HCT116 (cell line): Measurements from ENCODE around the gene GPR78. TPM values are rescaled to one million over a fixed set of nuclear protein-coding genes. Genes with fewer than 3 reads are reported as not detected.

Experiments used
- ATAC-seq: fragments of 200-7000 bp; cut with Tn5 transposase; 2 replicates; pipeline ENCODE4 v1.9.1; 2020; ENCODE audit warnings: mild to moderate bottlenecking, moderate library complexity
- BruUV-seq: library from RNA; stranded (reverse); fragments of 400-500 nt; replicated peaks from 2 replicates; lab custom pipeline; 2021; lab: Mats Ljungman, UMichigan
- CTCF ChIA-PET: fragments of 300-600 bp; sonication (Branson Sonifier 250); formaldehyde crosslinking; loops from one replicate; lab custom pipeline; 2021; ENCODE audit warnings: antibody characterized with exemption; lab: Charles Lee
- POLR2A ChIA-PET: fragments of 300-600, 350-600 bp; sonication (Branson Sonifier 250); formaldehyde crosslinking; loops from one replicate; lab custom pipeline; 2021; ENCODE audit warnings: antibody characterized with exemption; lab: Charles Lee
- RAD21 ChIA-PET, 2 experiments: fragments of 300-600 bp; sonication (Branson Sonifier 250); formaldehyde crosslinking; loops; one replicate each; lab custom pipeline; 2023; ENCODE audit warnings: low total read pairs in 2 of 2; ENCODE audit not compliant: uncharacterized antibody in 2 of 2, unreplicated experiment in 2 of 2, low non-redundant PET in 1 of 2; lab: Charles Lee
- DNase-seq: peaks from one replicate; pipeline ENCODE4 v3.0.0-alpha.2; 2010; ENCODE audit warnings: low read depth, low spot score
- H2AFZ ChIP-seq: fragments of 200-600 bp; shearing (Covaris generic), sonication (generic); 2 replicates; pipeline ENCODE4 v1.6.1; 2017; ENCODE audit warnings: low read depth, mixed run types, mixed read lengths, antibody characterized with exemption, low read length; ENCODE audit not compliant: poor library complexity, severe bottlenecking
- H3K27ac ChIP-seq: 2 replicates; pipeline ENCODE4 v1.5.1; 2012; ENCODE audit warnings: low read depth, low read length
- H3K27me3 ChIP-seq: fragments of 200-600 bp; sonication (generic); 2 replicates; pipeline ENCODE4 v1.6.1; 2016; ENCODE audit warnings: mixed run types, low read length, mixed read lengths; ENCODE audit not compliant: insufficient read depth
- H3K36me3 ChIP-seq, 2 experiments: fragments of 200-500 bp in 1 of 2; fragments of 200-600 bp in 1 of 2; sonication (Bioruptor generic) in 1 of 2; sonication (generic) in 1 of 2; 2 replicates each; pipeline versions ENCODE4 v1.5.1 to v1.6.1; 2014 to 2016; ENCODE audit warnings: low read length in 2 of 2, inconsistent platforms in 1 of 2, mixed read lengths in 1 of 2, mixed run types in 1 of 2; ENCODE audit not compliant: insufficient read depth in 2 of 2, control insufficient read depth in 1 of 2
- H3K4me1 ChIP-seq, 2 experiments: fragments of 200-600 bp in 1 of 2; sonication (generic) in 1 of 2; 2 replicates each; pipeline versions ENCODE4 v1.5.1 to v1.6.1; 2012 to 2017; ENCODE audit warnings: low read length in 2 of 2, inconsistent platforms in 1 of 2, mild to moderate bottlenecking in 1 of 2, mixed read lengths in 1 of 2, mixed run types in 1 of 2, moderate library complexity in 1 of 2; ENCODE audit not compliant: insufficient read depth in 2 of 2, control insufficient read depth in 1 of 2
- H3K4me2 ChIP-seq: fragments of 200-600 bp; sonication (generic); 2 replicates; pipeline ENCODE4 v1.6.1; 2017; ENCODE audit warnings: mixed run types, low read length, mixed read lengths
- H3K4me3 ChIP-seq, 2 experiments: fragments of 200-600 bp in 1 of 2; sonication (generic) in 1 of 2; replicated peaks in 1 of 2; 2 replicates each; pipeline ENCODE4 v1.5.1; 2011 to 2016; ENCODE audit warnings: low read length in 2 of 2, control low read depth in 1 of 2, low read depth in 1 of 2, mild to moderate bottlenecking in 1 of 2, mixed read lengths in 1 of 2, mixed run types in 1 of 2
- H3K79me2 ChIP-seq: fragments of 200-600 bp; sonication (generic); 2 replicates; pipeline ENCODE4 v1.6.1; 2017; ENCODE audit warnings: mild to moderate bottlenecking, mixed run types, low read length, moderate library complexity, mixed read lengths; ENCODE audit not compliant: insufficient read depth
- H3K9ac ChIP-seq: fragments of 200-600 bp; sonication (generic); 2 replicates; pipeline ENCODE4 v1.6.1; 2016; ENCODE audit warnings: low read length, mixed read lengths
- H3K9me2 ChIP-seq: fragments of 200-600 bp; sonication (generic), shearing (Covaris generic); 2 replicates; pipeline ENCODE4 v1.6.1; 2017; ENCODE audit warnings: mixed run types, mild to moderate bottlenecking, moderate library complexity; ENCODE audit not compliant: insufficient read depth
- H3K9me3 ChIP-seq, 2 experiments: fragments of 200-500 bp in 1 of 2; fragments of 200-600 bp in 1 of 2; sonication (Bioruptor generic) in 1 of 2; sonication (generic) in 1 of 2; 2 replicates each; pipeline ENCODE4 v1.6.1; 2014 to 2017; ENCODE audit warnings: low read length in 2 of 2, mixed read lengths in 2 of 2, inconsistent platforms in 1 of 2, low read depth in 1 of 2, mild to moderate bottlenecking in 1 of 2, mixed run types in 1 of 2, moderate library complexity in 1 of 2; ENCODE audit not compliant: control insufficient read depth in 1 of 2, insufficient read depth in 1 of 2
- H4K20me1 ChIP-seq: fragments of 200-600 bp; sonication (generic), shearing (Covaris generic); 2 replicates; pipeline ENCODE4 v1.6.1; 2017; ENCODE audit warnings: mixed run types, mild to moderate bottlenecking, moderate library complexity; ENCODE audit not compliant: insufficient read depth
- EGR1 ChIP-seq: IDR thresholded peaks from 2 replicates; pipeline ENCODE4 v1.6.1; 2012; ENCODE audit warnings: low read depth
- EZH2 ChIP-seq: fragments of 200-600 bp; sonication (generic); IDR thresholded peaks from 2 replicates; pipeline ENCODE4 v1.6.1; 2017; ENCODE audit warnings: antibody characterized with exemption, mixed run types
- EZH2phosphoT487 ChIP-seq: fragments of 200-600 bp; IDR thresholded peaks from 2 replicates; pipeline ENCODE4 v1.6.1; 2018; ENCODE audit warnings: antibody characterized with exemption, borderline replicate concordance
- RAD21 ChIP-seq: IDR thresholded peaks from 2 replicates; pipeline ENCODE4 v1.6.1; 2012; ENCODE audit warnings: low read depth, mild to moderate bottlenecking
- YY1 ChIP-seq: IDR thresholded peaks from 2 replicates; pipeline ENCODE4 v1.6.1; 2011; ENCODE audit warnings: low read length, low read depth, moderate library complexity, mild to moderate bottlenecking; ENCODE audit not compliant: insufficient replicate concordance; ENCODE audit errors: extremely low read depth
- intact Hi-C: fragments of 100-400 bp; cut with micrococcal nuclease; formaldehyde crosslinking; loops from 2 replicates; pipeline ENCODE4 v1.10.0; 2022
- total RNA-seq: library from RNA; stranded (reverse); gene quantifications from one replicate; pipeline ENCODE4 v1.2.1, GENCODE V29; 2021; ENCODE audit not compliant: unreplicated experiment
- TF ChIP-seq, protein P1 (sequence below): IDR thresholded peaks from 2 replicates; pipeline ENCODE4 v1.6.1; 2012; ENCODE audit warnings: low read depth
- TF ChIP-seq, protein P2 (sequence below), 3 experiments: fragments of 200-600 bp in 1 of 3; sonication (generic) in 1 of 3; IDR thresholded peaks in 2 of 3; conservative IDR thresholded peaks in 1 of 3; 2 replicates each; pipeline ENCODE4 v1.5.1; 2012 to 2017; ENCODE audit warnings: low read depth in 2 of 3, low read length in 2 of 3, antibody characterized with exemption in 1 of 3, borderline replicate concordance in 1 of 3, control low read depth in 1 of 3, mild to moderate bottlenecking in 1 of 3, mixed read lengths in 1 of 3, mixed run types in 1 of 3, moderate library complexity in 1 of 3; ENCODE audit not compliant: insufficient read depth in 1 of 3

Gene GPR78
- total RNA-seq, 1 experiment from 2014 or later = not detected

DNA sequence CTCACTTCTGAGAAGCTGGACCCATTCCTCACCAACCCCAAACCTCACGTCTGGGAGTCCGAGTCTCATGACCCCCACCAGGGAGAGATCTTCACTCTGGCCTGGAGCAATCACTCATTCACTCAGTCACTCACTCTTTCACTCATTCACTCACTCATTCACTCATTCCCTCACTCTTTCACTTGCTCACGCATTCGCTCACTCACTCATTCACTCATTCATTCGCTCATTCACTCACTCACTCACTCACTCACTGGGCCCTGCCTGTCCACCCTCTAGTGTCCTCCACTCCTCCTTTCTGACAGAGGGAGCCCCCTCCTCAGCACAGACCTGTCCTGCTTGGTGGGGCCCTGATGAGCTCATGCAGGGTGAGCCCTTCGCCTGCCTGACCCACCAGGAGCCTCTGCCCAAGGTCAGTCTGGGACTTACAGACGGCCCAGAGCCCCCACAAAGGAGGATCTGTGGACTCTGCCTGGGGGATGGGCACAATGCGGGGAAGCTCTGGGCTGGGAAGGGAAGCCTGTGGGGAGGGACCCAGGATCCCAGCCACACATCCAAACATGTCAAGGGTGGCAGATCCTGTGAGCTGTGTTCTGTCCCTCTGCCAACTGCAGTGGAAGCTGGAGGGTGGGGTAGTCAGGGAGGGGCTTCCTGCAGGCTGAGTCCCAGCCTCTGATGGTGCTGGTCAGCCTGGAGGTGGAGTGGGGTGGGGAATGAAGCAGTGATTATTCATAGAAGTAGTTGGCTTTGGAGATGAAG is 30.8 kb downstream of the GPR78 start:
- ATAC-seq (no peak), DNase-seq (no peak)
- no peak overlapping the region for H3K4me2 ChIP-seq
- no peak overlapping the region for H3K4me3 ChIP-seq
- H3K9me3 ChIP-seq = no peaks in the 10 kb centered on the region
- H4K20me1 ChIP-seq = no peaks in the 10 kb centered on the region
- H3K9me2 ChIP-seq = no peaks in the 10 kb centered on the region
- no peaks in the 10 kb centered on the region for H3K4me1 ChIP-seq
- no TSS peak for BruUV-seq
- H3K36me3 ChIP-seq = no peaks in the 10 kb centered on the region
- no peak overlapping the region for H3K9ac ChIP-seq
- no peak for TF ChIP-seq EZH2
- TF ChIP-seq, protein P1, sequence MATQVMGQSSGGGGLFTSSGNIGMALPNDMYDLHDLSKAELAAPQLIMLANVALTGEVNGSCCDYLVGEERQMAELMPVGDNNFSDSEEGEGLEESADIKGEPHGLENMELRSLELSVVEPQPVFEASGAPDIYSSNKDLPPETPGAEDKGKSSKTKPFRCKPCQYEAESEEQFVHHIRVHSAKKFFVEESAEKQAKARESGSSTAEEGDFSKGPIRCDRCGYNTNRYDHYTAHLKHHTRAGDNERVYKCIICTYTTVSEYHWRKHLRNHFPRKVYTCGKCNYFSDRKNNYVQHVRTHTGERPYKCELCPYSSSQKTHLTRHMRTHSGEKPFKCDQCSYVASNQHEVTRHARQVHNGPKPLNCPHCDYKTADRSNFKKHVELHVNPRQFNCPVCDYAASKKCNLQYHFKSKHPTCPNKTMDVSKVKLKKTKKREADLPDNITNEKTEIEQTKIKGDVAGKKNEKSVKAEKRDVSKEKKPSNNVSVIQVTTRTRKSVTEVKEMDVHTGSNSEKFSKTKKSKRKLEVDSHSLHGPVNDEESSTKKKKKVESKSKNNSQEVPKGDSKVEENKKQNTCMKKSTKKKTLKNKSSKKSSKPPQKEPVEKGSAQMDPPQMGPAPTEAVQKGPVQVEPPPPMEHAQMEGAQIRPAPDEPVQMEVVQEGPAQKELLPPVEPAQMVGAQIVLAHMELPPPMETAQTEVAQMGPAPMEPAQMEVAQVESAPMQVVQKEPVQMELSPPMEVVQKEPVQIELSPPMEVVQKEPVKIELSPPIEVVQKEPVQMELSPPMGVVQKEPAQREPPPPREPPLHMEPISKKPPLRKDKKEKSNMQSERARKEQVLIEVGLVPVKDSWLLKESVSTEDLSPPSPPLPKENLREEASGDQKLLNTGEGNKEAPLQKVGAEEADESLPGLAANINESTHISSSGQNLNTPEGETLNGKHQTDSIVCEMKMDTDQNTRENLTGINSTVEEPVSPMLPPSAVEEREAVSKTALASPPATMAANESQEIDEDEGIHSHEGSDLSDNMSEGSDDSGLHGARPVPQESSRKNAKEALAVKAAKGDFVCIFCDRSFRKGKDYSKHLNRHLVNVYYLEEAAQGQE = no peak
- TF ChIP-seq YY1 = no peak
- no peak for TF ChIP-seq RAD21
- no peak for TF ChIP-seq EZH2phosphoT487
- no peak for TF ChIP-seq EGR1
- TF ChIP-seq, protein P2, sequence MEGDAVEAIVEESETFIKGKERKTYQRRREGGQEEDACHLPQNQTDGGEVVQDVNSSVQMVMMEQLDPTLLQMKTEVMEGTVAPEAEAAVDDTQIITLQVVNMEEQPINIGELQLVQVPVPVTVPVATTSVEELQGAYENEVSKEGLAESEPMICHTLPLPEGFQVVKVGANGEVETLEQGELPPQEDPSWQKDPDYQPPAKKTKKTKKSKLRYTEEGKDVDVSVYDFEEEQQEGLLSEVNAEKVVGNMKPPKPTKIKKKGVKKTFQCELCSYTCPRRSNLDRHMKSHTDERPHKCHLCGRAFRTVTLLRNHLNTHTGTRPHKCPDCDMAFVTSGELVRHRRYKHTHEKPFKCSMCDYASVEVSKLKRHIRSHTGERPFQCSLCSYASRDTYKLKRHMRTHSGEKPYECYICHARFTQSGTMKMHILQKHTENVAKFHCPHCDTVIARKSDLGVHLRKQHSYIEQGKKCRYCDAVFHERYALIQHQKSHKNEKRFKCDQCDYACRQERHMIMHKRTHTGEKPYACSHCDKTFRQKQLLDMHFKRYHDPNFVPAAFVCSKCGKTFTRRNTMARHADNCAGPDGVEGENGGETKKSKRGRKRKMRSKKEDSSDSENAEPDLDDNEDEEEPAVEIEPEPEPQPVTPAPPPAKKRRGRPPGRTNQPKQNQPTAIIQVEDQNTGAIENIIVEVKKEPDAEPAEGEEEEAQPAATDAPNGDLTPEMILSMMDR (IDR thresholded peaks at IDR 0.05 in 2 of 3, conservative IDR thresholded peaks at IDR 0.05 in 1 of 3; ENCODE audit: borderline replicate concordance in 1 of 3, insufficient read depth in 1 of 3, low read depth in 2 of 3, low read length in 2 of 3) = no peak
- TF ChIP-seq, all 23 proteins: peak for 0
- H2AFZ ChIP-seq = no peak overlapping the region
- RAD21 ChIA-PET = no interaction called here
- intact Hi-C loops = no loop called here
- no peak overlapping the region for H3K27ac ChIP-seq
- no peaks in the 10 kb centered on the region for H3K79me2 ChIP-seq
- no peaks in the 10 kb centered on the region for H3K27me3 ChIP-seq
- POLR2A ChIA-PET = no interaction called here
- CTCF ChIA-PET = interaction anchor here (1.2 kb wide), 1 partner anchor 307 kb away, joined by 3 read pairs; no protein-coding TSS in a partner anchor
